ENCODE measurements around the gene IFNL2.

The IFNL2 gene

GRCh38 chr19:39251846-39252245 is 16.4 kb upstream of the IFNL2 start:
- H2AFZ ChIP-seq (ENCODE audit: low read depth, low read length): no peak overlapping the region
- TF ChIP-seq CTCF (IDR thresholded peaks at IDR 0.05; ENCODE audit: low read depth, low read length) (no peak), EZH2phosphoT487 (IDR thresholded peaks at IDR 0.05; ENCODE audit: low read depth) (no peak)
- H3K9me3 ChIP-seq (ENCODE audit: insufficient read depth, low read length): no peaks in the 10 kb centered on the region

GRCh38 chr19:39252458-39252857 is 15.7 kb upstream of the IFNL2 start:
- no peak overlapping the region for H2AFZ ChIP-seq (ENCODE audit: low read depth, low read length)
- H3K27ac ChIP-seq (ENCODE audit: low read length): no peak overlapping the region
- H3K4me1 ChIP-seq (ENCODE audit: low read length): no peaks in the 10 kb centered on the region
- no peaks in the 10 kb centered on the region for H4K20me1 ChIP-seq (ENCODE audit: insufficient read depth, low read length)
- H3K9ac ChIP-seq (ENCODE audit: low read length): no peak overlapping the region
- H3K9me3 ChIP-seq (ENCODE audit: insufficient read depth, low read length): no peaks in the 10 kb centered on the region
- no peak overlapping the region for H3K4me2 ChIP-seq (ENCODE audit: low read length)
- no peaks in the 10 kb centered on the region for H3K79me2 ChIP-seq (ENCODE audit: low read length)
- no peaks in the 10 kb centered on the region; the same call in 1 of the 2 replicates for H3K27me3 ChIP-seq (ENCODE audit: low read depth, low read length)
- no peak overlapping the region for H3K4me3 ChIP-seq (ENCODE audit: low read length)
- no peaks in the 10 kb centered on the region for H3K36me3 ChIP-seq (replicated peaks; ENCODE audit: low read depth, low read length)
- TF ChIP-seq EZH2phosphoT487 (IDR thresholded peaks at IDR 0.05; ENCODE audit: low read depth) (no peak), CTCF (IDR thresholded peaks at IDR 0.05; ENCODE audit: low read depth, low read length) (no peak)

More at GRCh38 chr19:39251846-39252245, 16.4 kb upstream of the IFNL2 start:
- Histone ChIP-seq H3K4me1 (ENCODE audit: low read length) (no peaks in the 10 kb centered on the region), H3K4me3 (ENCODE audit: low read length) (no peak overlapping the region), H3K9ac (ENCODE audit: low read length) (no peak overlapping the region), H3K36me3 (replicated peaks; ENCODE audit: low read depth, low read length) (no peaks in the 10 kb centered on the region), H3K4me2 (ENCODE audit: low read length) (no peak overlapping the region), H4K20me1 (ENCODE audit: insufficient read depth, low read length) (no peaks in the 10 kb centered on the region), H3K79me2 (ENCODE audit: low read length) (no peaks in the 10 kb centered on the region), H3K27ac (ENCODE audit: low read length) (no peak overlapping the region), H3K27me3 (ENCODE audit: low read depth, low read length) (no peaks in the 10 kb centered on the region; the same call in 1 of the 2 replicates)

GRCh38 chr19:39253374-39254149 is 14.6 kb upstream of the IFNL2 start:
- Histone ChIP-seq H3K27ac (ENCODE audit: low read length) (no peak overlapping the region), H3K36me3 (replicated peaks; ENCODE audit: low read depth, low read length) (no peaks in the 10 kb centered on the region), H3K79me2 (ENCODE audit: low read length) (no peaks in the 10 kb centered on the region), H3K4me3 (ENCODE audit: low read length) (no peak overlapping the region), H3K9ac (ENCODE audit: low read length) (no peak overlapping the region), H3K4me2 (ENCODE audit: low read length) (no peak overlapping the region), H3K27me3 (ENCODE audit: low read depth, low read length) (no peaks in the 10 kb centered on the region; the same call in 1 of the 2 replicates), H2AFZ (ENCODE audit: low read depth, low read length) (no peak overlapping the region), H3K9me3 (ENCODE audit: insufficient read depth, low read length) (no peaks in the 10 kb centered on the region), H3K4me1 (ENCODE audit: low read length) (no peaks in the 10 kb centered on the region), H4K20me1 (ENCODE audit: insufficient read depth, low read length) (no peaks in the 10 kb centered on the region)
- TF ChIP-seq EZH2phosphoT487 (IDR thresholded peaks at IDR 0.05; ENCODE audit: low read depth) (no peak), CTCF (IDR thresholded peaks at IDR 0.05; ENCODE audit: low read depth, low read length) (no peak)

- Histone ChIP-seq H3K36me3 (replicated peaks; ENCODE audit: low read depth, low read length) (no peaks in the 10 kb centered on the region), H3K9me3 (ENCODE audit: insufficient read depth, low read length) (no peaks in the 10 kb centered on the region), H3K27ac (ENCODE audit: low read length) (no peak overlapping the region), H3K79me2 (ENCODE audit: low read length) (no peaks in the 10 kb centered on the region), H3K9ac (ENCODE audit: low read length) (no peak overlapping the region), H4K20me1 (ENCODE audit: insufficient read depth, low read length) (no peaks in the 10 kb centered on the region), H2AFZ (ENCODE audit: low read depth, low read length) (no peak overlapping the region), H3K4me2 (ENCODE audit: low read length) (no peak overlapping the region), H3K4me3 (ENCODE audit: low read length) (no peak overlapping the region), H3K27me3 (ENCODE audit: low read depth, low read length) (no peaks in the 10 kb centered on the region; the same call in 1 of the 2 replicates), H3K4me1 (ENCODE audit: low read length) (no peaks in the 10 kb centered on the region)
- TF ChIP-seq EZH2phosphoT487 (IDR thresholded peaks at IDR 0.05; ENCODE audit: low read depth) (no peak), CTCF (IDR thresholded peaks at IDR 0.05; ENCODE audit: low read depth, low read length) (no peak)
Measured at GRCh38 chr19:39254531-39255345, 13.5 kb upstream of the IFNL2 start.

Measured in OCI-LY3 (cell line).